Osteocyte (in vitro differentiated cells): Measurements from ENCODE around the gene RELCH. TPM values are rescaled to one million over a fixed set of nuclear protein-coding genes. Genes with fewer than 3 reads are reported as not detected.

ENCODE experiments used
- DNase-seq: peaks from one replicate; pipeline ENCODE4 v3.0.0; 2021; ENCODE audit warnings: mixed read lengths; ENCODE audit not compliant: unreplicated experiment; ENCODE audit errors: extremely low spot score
- H3K27ac Mint-ChIP-seq: one replicate; pipeline ENCODE4 v1.8.0; 2021; ENCODE audit warnings: mild to moderate bottlenecking, mixed read lengths; ENCODE audit not compliant: unreplicated experiment
- H3K27me3 Mint-ChIP-seq: one replicate; pipeline ENCODE4 v1.8.0; 2021; ENCODE audit warnings: mixed read lengths; ENCODE audit not compliant: unreplicated experiment
- H3K36me3 Mint-ChIP-seq: one replicate; pipeline ENCODE4 v1.8.0; 2021; ENCODE audit warnings: mixed read lengths; ENCODE audit not compliant: unreplicated experiment
- H3K4me1 Mint-ChIP-seq: one replicate; pipeline ENCODE4 v1.8.0; 2021; ENCODE audit warnings: mixed read lengths; ENCODE audit not compliant: unreplicated experiment
- H3K4me3 Mint-ChIP-seq: one replicate; pipeline ENCODE4 v1.8.0; 2021; ENCODE audit warnings: mild to moderate bottlenecking, moderate library complexity, mixed read lengths; ENCODE audit not compliant: unreplicated experiment
- H3K9me3 Mint-ChIP-seq: one replicate; pipeline ENCODE4 v1.8.0; 2021; ENCODE audit warnings: mixed read lengths; ENCODE audit not compliant: unreplicated experiment
- CTCF ChIP-seq: fragments of 200-600 bp; sonication (generic); IDR thresholded peaks from 2 replicates; pipeline ENCODE4 v1.5.0; 2021; ENCODE audit warnings: antibody characterized with exemption, mild to moderate bottlenecking, moderate library complexity
- total RNA-seq: library from RNA; stranded (reverse); gene quantifications from 2 replicates; pipeline ENCODE4 v1.2.1, GENCODE V29; 2021

RELCH gene
- total RNA-seq, 1 donor from 2014 or later: 22.0 TPM

GRCh38 chr18:62341473-62341872, 154.4 kb downstream of the RELCH start:
- H3K4me3 Mint-ChIP-seq: no peak overlapping the region
- H3K9me3 Mint-ChIP-seq: no peaks in the 10 kb centered on the region
- H3K27me3 Mint-ChIP-seq: peaks cover 78% of the 10 kb centered on the region
- H3K36me3 Mint-ChIP-seq: no peaks in the 10 kb centered on the region
- no peaks in the 10 kb centered on the region for H3K4me1 Mint-ChIP-seq
- TF ChIP-seq CTCF: no peak
- DNase-seq: no peak
- H3K27ac Mint-ChIP-seq: no peak overlapping the region

- Mint-ChIP-seq H3K4me3 (no peak overlapping the region), H3K4me1 (no peaks in the 10 kb centered on the region), H3K36me3 (no peaks in the 10 kb centered on the region), H3K9me3 (no peaks in the 10 kb centered on the region), H3K27me3 (peaks cover 74% of the 10 kb centered on the region), H3K27ac (no peak overlapping the region)
- no peak for DNase-seq
- no peak for TF ChIP-seq CTCF
These were observed 155.8 kb downstream of the RELCH start for GRCh38 chr18:62342884-62343283.

- Mint-ChIP-seq H3K36me3 (no peaks in the 10 kb centered on the region), H3K4me1 (no peaks in the 10 kb centered on the region), H3K9me3 (no peaks in the 10 kb centered on the region), H3K27ac (no peak overlapping the region), H3K27me3 (peaks cover 74% of the 10 kb centered on the region), H3K4me3 (no peak overlapping the region)
- DNase-seq: no peak
- no peak for TF ChIP-seq CTCF
These were observed 156.3 kb downstream of the RELCH start for GRCh38 chr18:62343316-62343715.

GRCh38 chr18:62345909-62346308, 158.9 kb downstream of the RELCH start:
- H3K9me3 Mint-ChIP-seq: no peaks in the 10 kb centered on the region
- peaks cover 64% of the 10 kb centered on the region for H3K27me3 Mint-ChIP-seq
- H3K4me1 Mint-ChIP-seq: no peaks in the 10 kb centered on the region
- no peak for DNase-seq
- no peak for TF ChIP-seq CTCF
- H3K36me3 Mint-ChIP-seq: no peaks in the 10 kb centered on the region
- no peak overlapping the region for H3K4me3 Mint-ChIP-seq
- no peak overlapping the region for H3K27ac Mint-ChIP-seq

- Mint-ChIP-seq H3K4me3 (no peak overlapping the region), H3K9me3 (no peaks in the 10 kb centered on the region), H3K27me3 (peaks cover 58% of the 10 kb centered on the region), H3K36me3 (no peaks in the 10 kb centered on the region), H3K4me1 (no peaks in the 10 kb centered on the region), H3K27ac (no peak overlapping the region)
- no peak for TF ChIP-seq CTCF
- no peak for DNase-seq
These were observed 159.5 kb downstream of the RELCH start for GRCh38 chr18:62346333-62347088.
